Lung (tissue), 13 donors: ENCODE results near the gene FUS. TPM values are rescaled to one million over a fixed set of nuclear protein-coding genes. Genes with fewer than 3 reads are reported as not detected.

Source experiments
- ATAC-seq: fragments of 200-7000 bp; cut with Tn5 transposase; one replicate; pipeline ENCODE4 v1.9.1; 2020; ENCODE audit warnings: moderate number of reproducible peaks; ENCODE audit not compliant: insufficient read depth, low FRiP score
- DNase-seq, 3 donors: peaks; one replicate each; pipeline ENCODE4 v3.0.0-alpha.2; 2013 to 2017
- H3K27ac ChIP-seq, 2 donors: one replicate each; pipeline ENCODE4 v1.5.1; 2013; ENCODE audit warnings: mild to moderate bottlenecking in 2 of 2, moderate library complexity in 2 of 2, control low read depth in 1 of 2, inconsistent platforms in 1 of 2, low read depth in 1 of 2, low read length in 1 of 2
- H3K27me3 ChIP-seq, 3 donors: one replicate each; pipeline ENCODE4 v1.5.1; 2013; ENCODE audit warnings: low read length in 2 of 3; ENCODE audit not compliant: control insufficient read depth in 3 of 3, insufficient read depth in 3 of 3
- H3K36me3 ChIP-seq, 4 donors: one replicate each; pipeline ENCODE4 v1.5.1; 2013; ENCODE audit warnings: low read length in 4 of 4, mild to moderate bottlenecking in 1 of 4, moderate library complexity in 1 of 4; ENCODE audit not compliant: control insufficient read depth in 4 of 4, insufficient read depth in 4 of 4
- H3K4me1 ChIP-seq, 5 donors: one replicate each; pipeline ENCODE4 v1.5.1; 2013; ENCODE audit warnings: low read length in 5 of 5, mild to moderate bottlenecking in 2 of 5, moderate library complexity in 1 of 5; ENCODE audit not compliant: control insufficient read depth in 5 of 5, insufficient read depth in 5 of 5
- H3K4me3 ChIP-seq: one replicate; pipeline ENCODE4 v1.5.1; 2013; ENCODE audit warnings: mild to moderate bottlenecking, control low read depth, moderate library complexity
- H3K9ac ChIP-seq, 2 donors: one replicate each; pipeline ENCODE4 v1.5.1; 2013; ENCODE audit warnings: low read length in 2 of 2, control low read depth in 1 of 2; ENCODE audit not compliant: insufficient read depth in 1 of 2
- H3K9me3 ChIP-seq, 4 donors: one replicate each; pipeline ENCODE4 v1.5.1; 2013; ENCODE audit warnings: low read length in 3 of 4, mild to moderate bottlenecking in 1 of 4, moderate library complexity in 1 of 4; ENCODE audit not compliant: control insufficient read depth in 4 of 4, insufficient read depth in 3 of 4
- CTCF ChIP-seq: IDR thresholded peaks from 2 replicates; pipeline ENCODE4 v1.5.1; 2012; ENCODE audit warnings: mild to moderate bottlenecking; ENCODE audit errors: control extremely low read depth, extremely low read depth
- WGBS, 2 donors: extraction: QIAGEN DNeasy Blood & Tissue Kit; methylation state at CpG; one replicate each; pipeline ENCODE4 v1.1.7; 2013; 5-methylcytosine and 5-hydroxymethylcytosine counted together
- polyA plus RNA-seq, 2 donors: library from polyadenylated mRNA; stranded (reverse); fragments of 200-250 nt; gene quantifications; one replicate each; pipeline ENCODE4 v1.2.1, GENCODE V29; 2013
- small RNA-seq: library from RNA; depleted of rRNA; stranded (forward); fragments of <200 nt; gene quantifications from one replicate; pipeline ENCODE3, GENCODE V24; 2014; ENCODE audit warnings: low replicate concordance
- total RNA-seq, 2 donors: library from RNA; depleted of rRNA in 1 of 2; stranded (reverse); fragments of >200 nt in 1 of 2; gene quantifications; one replicate each; pipeline ENCODE4 v1.2.1, GENCODE V29; 2014 to 2021
- donor health status: control.
- donor health status: control.
- donor health status: Bipolar disorder and iron deficiency.
- donor health status: healthy.
- donor health status: DM: yes; HTN: yes; CAD: no.

Gene FUS
- total and polyA plus RNA-seq, 4 donors: 110 to 272 (median 242) TPM

- no peak overlapping the region for H3K9ac ChIP-seq
- DNase-seq (no peak), ATAC-seq (no peak)
- no peak for TF ChIP-seq CTCF
- no peaks in the 10 kb centered on the region for H3K36me3 ChIP-seq
- no peaks in the 10 kb centered on the region for H3K27me3 ChIP-seq
- no peaks in the 10 kb centered on the region for H3K9me3 ChIP-seq
- WGBS, 2 donors: 89 to 91% methylated on average over 4 of the region's 4 CpGs
- H3K27ac ChIP-seq: no peak overlapping the region
- no peaks in the 10 kb centered on the region for H3K4me1 ChIP-seq
- H3K4me3 ChIP-seq: no peak overlapping the region
Measured at GRCh38 chr16:31228206-31228605, 48.3 kb downstream of the FUS start.

GRCh38 chr16:31229501-31229900, 49.6 kb downstream of the FUS start:
- TF ChIP-seq CTCF: no peak
- no peak overlapping the region for H3K9ac ChIP-seq
- peaks cover 0 to 3% (median 0%) of the 10 kb centered on the region in 4 donors for H3K9me3 ChIP-seq
- no peaks in the 10 kb centered on the region for H3K27me3 ChIP-seq
- no peak overlapping the region for H3K4me3 ChIP-seq
- no peak overlapping the region for H3K27ac ChIP-seq
- no peak for ATAC-seq
- no peak for DNase-seq
- no peaks in the 10 kb centered on the region for H3K36me3 ChIP-seq
- 47 to 54% methylated on average over 10 of the region's 10 CpGs for WGBS, 2 donors
- H3K4me1 ChIP-seq: no peaks in the 10 kb centered on the region

GRCh38 chr16:31238041-31238440, 58.1 kb downstream of the FUS start:
- Histone ChIP-seq H3K27ac (no peak overlapping the region), H3K4me3 (no peak overlapping the region), H3K9ac (no peak overlapping the region), H3K36me3 (no peaks in the 10 kb centered on the region), H3K9me3 (peaks cover 0 to 3% (median under 1%) of the 10 kb centered on the region in 4 donors), H3K27me3 (no peaks in the 10 kb centered on the region), H3K4me1 (no peaks in the 10 kb centered on the region)
- no peak for DNase-seq
- no peak for TF ChIP-seq CTCF
- ATAC-seq: no peak
- WGBS, 2 donors: 88 to 95% methylated on average over 4 of the region's 4 CpGs

Small RNA genes within 50 kb of the gene (small RNA-seq; reads per million reads assigned to genes)
- gene AC009088.4 (not detected), gene NDUFA3P6 (not detected)

Other genes starting within 250 kb of the FUS start
- gene ORAI3, start 231.1 kb upstream of the FUS start, total RNA-seq: 10 to 100 TPM; 23.9 to 27.4 TPM
- gene ORAI3, start 231.1 kb upstream of the FUS start, polyA plus RNA-seq: 10 to 100 TPM; 20.2 to 23.3 TPM
- gene SETD1A, start 222.4 kb upstream of the FUS start, total RNA-seq: 10 to 100 TPM in 1 of 2 donors, 1 to 10 TPM in 1; 7.4 to 22.0 TPM
- gene SETD1A, start 222.4 kb upstream of the FUS start, polyA plus RNA-seq: 10 to 100 TPM in 1 of 2 donors, 1 to 10 TPM in 1; 8.7 to 13.1 TPM
- 10 to 100 TPM in 1 of 2 donors, 1 to 10 TPM in 1; 6.2 to 34.5 TPM for gene HSD3B7, start 194.9 kb upstream of the FUS start, total RNA-seq
- 10 to 100 TPM; 20.2 to 21.1 TPM for gene HSD3B7, start 194.9 kb upstream of the FUS start, polyA plus RNA-seq
- gene STX1B, start 169.5 kb upstream of the FUS start, total RNA-seq: under 1 TPM; 0.17 to 0.64 TPM
- gene STX1B, start 169.5 kb upstream of the FUS start, polyA plus RNA-seq: under 1 TPM; 0.33 to 0.49 TPM
- 10 to 100 TPM; 41.6 to 81.1 TPM for gene STX4, start 146.6 kb upstream of the FUS start, total RNA-seq
- gene STX4, start 146.6 kb upstream of the FUS start, polyA plus RNA-seq: 10 to 100 TPM; 90.4 to 98.3 TPM
- 10 to 100 TPM in 1 of 2 donors, 1 to 10 TPM in 1; 4.0 to 13.2 TPM for gene ZNF668, start 105.9 kb upstream of the FUS start, total RNA-seq
- 10 to 100 TPM; 10.7 TPM for gene ZNF668, start 105.9 kb upstream of the FUS start, polyA plus RNA-seq
- gene ZNF646, start 105.7 kb upstream of the FUS start, total RNA-seq: 10 to 100 TPM; 12.7 to 20.5 TPM
- 10 to 100 TPM in 1 of 2 donors, 1 to 10 TPM in 1; 8.4 to 12.2 TPM for gene ZNF646, start 105.7 kb upstream of the FUS start, polyA plus RNA-seq
- 1 to 10 TPM; 1.4 to 2.2 TPM for gene PRSS53, start 91.2 kb upstream of the FUS start, total RNA-seq
- 1 to 10 TPM; 1.6 to 2.3 TPM for gene PRSS53, start 91.2 kb upstream of the FUS start, polyA plus RNA-seq
- 10 to 100 TPM; 49.4 to 74.3 TPM for gene VKORC1, start 85.3 kb upstream of the FUS start, total RNA-seq
- 100 to 1,000 TPM in 1 of 2 donors, 10 to 100 TPM in 1; 66.8 to 118 TPM for gene VKORC1, start 85.3 kb upstream of the FUS start, polyA plus RNA-seq
- gene BCKDK, start 71.8 kb upstream of the FUS start, total RNA-seq: 10 to 100 TPM; 20.3 to 47.6 TPM
- gene BCKDK, start 71.8 kb upstream of the FUS start, polyA plus RNA-seq: 10 to 100 TPM; 16.2 to 61.8 TPM
- gene KAT8, start 62.5 kb upstream of the FUS start, total RNA-seq: 10 to 100 TPM; 53.0 to 68.2 TPM
- 10 to 100 TPM; 53.5 to 73.2 TPM for gene KAT8, start 62.5 kb upstream of the FUS start, polyA plus RNA-seq
- gene PRSS8, start 44.4 kb upstream of the FUS start, total RNA-seq: 100 to 1,000 TPM in 1 of 2 donors, 10 to 100 TPM in 1; 84.4 to 127 TPM
- 10 to 100 TPM; 83.2 to 95.3 TPM for gene PRSS8, start 44.4 kb upstream of the FUS start, polyA plus RNA-seq
- 1 to 10 TPM in 1 of 2 donors, under 1 TPM in 1; 0.43 to 4.2 TPM for gene PRSS36, start 30.1 kb upstream of the FUS start, total RNA-seq
- 1 to 10 TPM; 2.6 to 3.6 TPM for gene PRSS36, start 30.1 kb upstream of the FUS start, polyA plus RNA-seq
- gene PYCARD, start 22.6 kb downstream of the FUS start, total RNA-seq: 10 to 100 TPM; 24.1 to 77.8 TPM
- 100 to 1,000 TPM in 1 of 2 donors, 10 to 100 TPM in 1; 62.3 to 119 TPM for gene PYCARD, start 22.6 kb downstream of the FUS start, polyA plus RNA-seq
- gene TRIM72, start 34.0 kb downstream of the FUS start, total RNA-seq: under 1 TPM in 1 of 2 donors, not detected in 1; 0.09 TPM
- under 1 TPM; 0.02 to 0.03 TPM for gene TRIM72, start 34.0 kb downstream of the FUS start, polyA plus RNA-seq
- not detected for gene PYDC1, start 37.0 kb downstream of the FUS start, total RNA-seq
- not detected for gene PYDC1, start 37.0 kb downstream of the FUS start, polyA plus RNA-seq
- 10 to 100 TPM; 11.0 to 56.2 TPM for gene ITGAM, start 79.8 kb downstream of the FUS start, total RNA-seq
- 10 to 100 TPM in 1 of 2 donors, 1 to 10 TPM in 1; 9.2 to 84.0 TPM for gene ITGAM, start 79.8 kb downstream of the FUS start, polyA plus RNA-seq
- 100 to 1,000 TPM in 1 of 2 donors, 10 to 100 TPM in 1; 38.1 to 134 TPM for gene ITGAX, start 175.0 kb downstream of the FUS start, total RNA-seq
- 100 to 1,000 TPM in 1 of 2 donors, 10 to 100 TPM in 1; 93.1 to 148 TPM for gene ITGAX, start 175.0 kb downstream of the FUS start, polyA plus RNA-seq
- 1 to 10 TPM in 1 of 2 donors, under 1 TPM in 1; 0.43 to 1.5 TPM for gene ITGAD, start 213.2 kb downstream of the FUS start, total RNA-seq
- gene ITGAD, start 213.2 kb downstream of the FUS start, polyA plus RNA-seq: under 1 TPM; 0.19 to 0.24 TPM
- gene COX6A2, start 248.2 kb downstream of the FUS start, total RNA-seq: not detected
- gene COX6A2, start 248.2 kb downstream of the FUS start, polyA plus RNA-seq: not detected